Right atrium auricular region (tissue), 2 donors: ENCODE measurements around the gene BCAP31. TPM values are rescaled to one million over a fixed set of nuclear protein-coding genes. Genes with fewer than 3 reads are reported as not detected.

Source experiments
- DNase-seq: peaks from one replicate; pipeline ENCODE4 v3.0.0-alpha.2; 2019; ENCODE audit warnings: low spot score
- H3K27ac ChIP-seq, 2 donors: fragments of 200-600 bp; sonication (generic); 1 replicate in 1 of 2; 2 replicates in 1 of 2; pipeline ENCODE4 v1.5.1; 2016 to 2019
- H3K27me3 ChIP-seq, 2 donors: fragments of 200-600 bp; sonication (generic); one replicate each; pipeline versions ENCODE4 v1.5.1 to v1.6.0; 2017 to 2019
- H3K36me3 ChIP-seq: fragments of 200-600 bp; sonication (generic); one replicate; pipeline ENCODE4 v1.5.1; 2016
- H3K4me1 ChIP-seq, 2 donors: fragments of 200-600 bp; sonication (generic); one replicate each; pipeline versions ENCODE4 v1.5.1 to v1.6.0; 2017 to 2019
- H3K4me3 ChIP-seq, 2 donors: fragments of 200-600 bp; sonication (generic); 1 replicate in 1 of 2; 2 replicates in 1 of 2; pipeline ENCODE4 v1.5.1; 2017 to 2019; ENCODE audit warnings: mild to moderate bottlenecking in 1 of 2, moderate library complexity in 1 of 2
- H3K9me3 ChIP-seq, 2 donors: fragments of 200-600 bp; sonication (generic); one replicate each; pipeline ENCODE4 v1.5.1; 2019
- CTCF ChIP-seq, 2 donors: fragments of 200-600 bp; sonication (generic); IDR thresholded peaks; one replicate each; pipeline ENCODE4 v1.5.1; 2019; ENCODE audit warnings: antibody characterized with exemption in 2 of 2
- total RNA-seq, 2 donors: library from RNA; depleted of rRNA; stranded (reverse); fragments of >200 nt; gene quantifications; one replicate each; pipeline ENCODE4 v1.1.0, GENCODE V29; 2016

BCAP31 gene
- total RNA-seq, 2 donors from 2014 or later = 86.3 to 109 TPM

GRCh38 chrX:153719701-153720100 is 4.5 kb downstream of the BCAP31 start:
- H3K4me1 ChIP-seq = peaks cover 0 to 6% of the 10 kb centered on the region in 2 donors
- H3K9me3 ChIP-seq = no peaks in the 10 kb centered on the region
- TF ChIP-seq CTCF (IDR thresholded peaks at IDR 0.05) = no peak
- DNase-seq = no peak
- H3K4me3 ChIP-seq = no peak overlapping the region
- no peaks in the 10 kb centered on the region for H3K27me3 ChIP-seq
- H3K27ac ChIP-seq = no peak overlapping the region
- peaks cover 25% of the 10 kb centered on the region for H3K36me3 ChIP-seq

GRCh38 chrX:153719238-153719637 is 4.9 kb downstream of the BCAP31 start:
- H3K9me3 ChIP-seq = no peaks in the 10 kb centered on the region
- H3K27me3 ChIP-seq = no peaks in the 10 kb centered on the region
- peaks cover 30% of the 10 kb centered on the region for H3K36me3 ChIP-seq
- no peak overlapping the region for H3K4me3 ChIP-seq
- H3K4me1 ChIP-seq = peaks cover 0 to 6% of the 10 kb centered on the region in 2 donors
- DNase-seq = no peak
- no peak overlapping the region for H3K27ac ChIP-seq
- TF ChIP-seq CTCF (IDR thresholded peaks at IDR 0.05) = no peak

GRCh38 chrX:153717445-153717844 is 6.7 kb downstream of the BCAP31 start:
- H3K27ac ChIP-seq = no peak overlapping the region
- H3K4me3 ChIP-seq = no peak overlapping the region
- H3K4me1 ChIP-seq = no peaks in the 10 kb centered on the region
- peaks cover 30% of the 10 kb centered on the region for H3K36me3 ChIP-seq
- TF ChIP-seq CTCF (IDR thresholded peaks at IDR 0.05) = no peak
- no peaks in the 10 kb centered on the region for H3K27me3 ChIP-seq
- H3K9me3 ChIP-seq = no peaks in the 10 kb centered on the region
- DNase-seq = no peak

- H3K9me3 ChIP-seq = no peaks in the 10 kb centered on the region
- peaks cover 14% of the 10 kb centered on the region for H3K36me3 ChIP-seq
- H3K27ac ChIP-seq = no peak overlapping the region
- H3K4me3 ChIP-seq = no peak overlapping the region
- DNase-seq = no peak
- H3K4me1 ChIP-seq = no peaks in the 10 kb centered on the region
- H3K27me3 ChIP-seq = no peaks in the 10 kb centered on the region
- TF ChIP-seq CTCF (IDR thresholded peaks at IDR 0.05) = no peak
These were observed 9.9 kb downstream of the BCAP31 start for GRCh38 chrX:153714256-153714655.

GRCh38 chrX:153709726-153710674 is 14.2 kb downstream of the BCAP31 start:
- no peaks in the 10 kb centered on the region for H3K27me3 ChIP-seq
- no peak for TF ChIP-seq CTCF (IDR thresholded peaks at IDR 0.05)
- H3K4me3 ChIP-seq = no peak overlapping the region
- H3K27ac ChIP-seq = no peak overlapping the region
- DNase-seq = no peak
- H3K4me1 ChIP-seq = no peaks in the 10 kb centered on the region
- H3K9me3 ChIP-seq = no peaks in the 10 kb centered on the region
- H3K36me3 ChIP-seq = peaks cover 8% of the 10 kb centered on the region
